ENCODE data around the gene MIDN.
"Not testable (repeated sequence)": the region's sequence is repeated elsewhere in the genome, so short reads cannot be mapped to it uniquely, and the experiment has no call there.

MIDN gene

DNA sequence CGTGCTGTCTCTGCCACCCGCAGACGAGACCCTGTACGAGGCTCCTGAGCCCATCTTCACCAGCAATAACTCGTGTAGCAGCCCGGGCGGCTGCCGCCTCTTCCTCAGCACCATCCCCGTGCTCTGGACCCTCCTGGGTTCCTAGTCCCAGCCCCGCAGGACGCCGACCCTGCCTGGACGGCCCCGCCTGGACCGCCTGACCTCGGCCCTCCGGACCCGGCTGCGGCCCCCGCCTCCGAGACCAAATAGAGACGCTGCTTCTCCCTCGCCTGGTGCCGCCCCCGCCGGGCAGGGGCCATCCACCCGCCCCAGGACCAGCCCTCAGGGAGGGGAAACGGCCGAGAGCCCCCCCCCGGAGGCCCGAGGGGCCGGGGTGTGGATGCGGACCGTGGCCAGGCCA lies 51.4 kb downstream of the MIDN start:
- H3K4me3 ChIP-seq (ENCODE audit: low read length): no peak overlapping the region
- TF ChIP-seq, protein P1, sequence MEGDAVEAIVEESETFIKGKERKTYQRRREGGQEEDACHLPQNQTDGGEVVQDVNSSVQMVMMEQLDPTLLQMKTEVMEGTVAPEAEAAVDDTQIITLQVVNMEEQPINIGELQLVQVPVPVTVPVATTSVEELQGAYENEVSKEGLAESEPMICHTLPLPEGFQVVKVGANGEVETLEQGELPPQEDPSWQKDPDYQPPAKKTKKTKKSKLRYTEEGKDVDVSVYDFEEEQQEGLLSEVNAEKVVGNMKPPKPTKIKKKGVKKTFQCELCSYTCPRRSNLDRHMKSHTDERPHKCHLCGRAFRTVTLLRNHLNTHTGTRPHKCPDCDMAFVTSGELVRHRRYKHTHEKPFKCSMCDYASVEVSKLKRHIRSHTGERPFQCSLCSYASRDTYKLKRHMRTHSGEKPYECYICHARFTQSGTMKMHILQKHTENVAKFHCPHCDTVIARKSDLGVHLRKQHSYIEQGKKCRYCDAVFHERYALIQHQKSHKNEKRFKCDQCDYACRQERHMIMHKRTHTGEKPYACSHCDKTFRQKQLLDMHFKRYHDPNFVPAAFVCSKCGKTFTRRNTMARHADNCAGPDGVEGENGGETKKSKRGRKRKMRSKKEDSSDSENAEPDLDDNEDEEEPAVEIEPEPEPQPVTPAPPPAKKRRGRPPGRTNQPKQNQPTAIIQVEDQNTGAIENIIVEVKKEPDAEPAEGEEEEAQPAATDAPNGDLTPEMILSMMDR (IDR thresholded peaks at IDR 0.05; ENCODE audit: insufficient read depth, low read depth, low read length, missing control alignments): no peak
- no peak for DNase-seq (ENCODE audit: low read depth)

GRCh38 chr19:1300744-1301490 lies 52.5 kb downstream of the MIDN start:
- TF ChIP-seq, protein P1 (IDR thresholded peaks at IDR 0.05; ENCODE audit: insufficient read depth, low read depth, low read length, missing control alignments): no peak
- no peak for DNase-seq (ENCODE audit: low read depth)
- no peak overlapping the region for H3K4me3 ChIP-seq (ENCODE audit: low read length)

- no peak overlapping the region for H3K4me3 ChIP-seq (ENCODE audit: low read length)
- TF ChIP-seq, protein P1 (IDR thresholded peaks at IDR 0.05; ENCODE audit: insufficient read depth, low read depth, low read length, missing control alignments): no peak
- DNase-seq (ENCODE audit: low read depth): no peak
These were observed 54.3 kb downstream of the MIDN start for GRCh38 chr19:1302533-1303239.

- H3K4me3 ChIP-seq (ENCODE audit: low read length): no peak overlapping the region
- TF ChIP-seq, protein P1 (IDR thresholded peaks at IDR 0.05; ENCODE audit: insufficient read depth, low read depth, low read length, missing control alignments): no peak
- DNase-seq (ENCODE audit: low read depth): no peak
These were observed 56.0 kb downstream of the MIDN start for GRCh38 chr19:1304197-1304924.

DNA sequence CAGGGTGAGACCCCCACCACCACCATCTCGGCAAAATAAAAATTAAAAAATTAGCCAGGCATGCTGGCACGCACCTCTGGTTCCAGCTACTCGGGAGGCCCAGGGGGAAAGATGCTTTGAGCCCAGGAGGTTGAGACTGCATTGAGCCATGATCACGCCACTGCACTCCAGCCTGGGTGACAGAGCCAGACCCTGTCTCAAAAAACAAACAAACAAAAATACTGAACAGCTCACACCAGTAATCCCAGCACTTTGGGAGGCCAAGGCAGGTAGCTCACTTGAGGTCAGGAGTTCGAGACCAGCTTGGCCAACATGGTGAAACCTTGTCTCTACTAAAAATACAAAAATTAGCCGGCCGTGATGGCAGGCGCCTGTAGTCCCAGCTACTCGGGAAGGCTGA lies 57.0 kb downstream of the MIDN start:
- not testable (repeated sequence) for H3K4me3 ChIP-seq (ENCODE audit: low read length); DNase-seq (ENCODE audit: low read depth)

DNA sequence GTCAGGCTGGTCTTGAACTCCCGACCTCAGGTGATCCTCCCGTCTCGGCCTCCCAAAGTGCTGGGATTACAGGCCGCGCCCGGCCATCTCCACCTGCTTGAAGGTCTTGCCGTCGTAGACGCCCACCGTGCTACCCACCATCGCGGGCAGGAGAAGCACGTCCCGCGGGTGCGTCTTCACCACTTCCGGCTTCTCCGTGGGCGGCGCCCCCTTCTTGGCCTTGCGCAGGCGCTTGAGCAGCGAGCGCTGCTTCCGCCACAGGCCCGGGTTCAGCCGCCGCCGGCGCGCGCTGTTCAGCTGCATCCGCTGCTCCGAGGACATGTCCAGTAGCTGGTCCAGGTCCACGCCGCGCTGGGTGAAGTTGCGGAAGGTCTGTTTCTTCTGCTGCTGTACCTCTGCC lies 58.9 kb downstream of the MIDN start:
- no peak overlapping the region for H3K4me3 ChIP-seq (ENCODE audit: low read length)
- no peak for DNase-seq (ENCODE audit: low read depth)
- TF ChIP-seq, protein P1 (IDR thresholded peaks at IDR 0.05; ENCODE audit: insufficient read depth, low read depth, low read length, missing control alignments): no peak

DNA sequence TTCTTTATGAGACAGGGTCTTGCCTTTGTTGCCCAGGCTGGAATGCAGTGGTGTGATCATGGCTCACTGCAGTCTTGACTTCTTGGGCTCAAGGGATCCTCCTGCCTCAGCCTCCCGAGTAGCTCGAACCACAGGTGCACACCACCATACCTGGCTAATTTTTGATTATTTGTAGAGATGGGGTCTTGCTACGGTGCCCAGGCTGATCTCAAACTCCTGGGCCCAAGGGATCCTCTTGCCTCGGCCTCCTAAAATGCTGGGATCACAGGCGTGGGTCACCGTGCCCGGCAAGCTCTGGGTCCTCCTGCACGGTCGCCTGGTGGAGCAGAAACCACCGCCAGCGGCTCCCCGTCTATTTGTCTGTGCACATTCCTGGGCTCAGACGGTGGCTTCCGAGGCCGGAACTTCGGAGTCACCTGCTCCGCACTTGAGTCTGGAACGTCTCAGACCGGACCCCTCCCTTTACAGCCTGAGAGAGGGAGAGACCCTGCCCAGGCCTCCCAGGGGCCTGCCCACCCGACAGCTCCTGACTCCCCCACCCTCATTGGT lies 59.4 kb downstream of the MIDN start:
- TF ChIP-seq, protein P1 (IDR thresholded peaks at IDR 0.05; ENCODE audit: insufficient read depth, low read depth, low read length, missing control alignments): no peak
- no peak for DNase-seq (ENCODE audit: low read depth)
- no peak overlapping the region for H3K4me3 ChIP-seq (ENCODE audit: low read length)
